Activated T-cell treated with anti-CD3 and anti-CD28 coated beads, Interleukin-2, amount 50 U/mL, for 48 hours (primary cell): ENCODE measurements around the gene GYG1.

Experiments
- DNase-seq, 2 experiments: peaks; one replicate each; pipeline ENCODE4 v3.0.0-alpha.2; 2020

GYG1 gene

DNA sequence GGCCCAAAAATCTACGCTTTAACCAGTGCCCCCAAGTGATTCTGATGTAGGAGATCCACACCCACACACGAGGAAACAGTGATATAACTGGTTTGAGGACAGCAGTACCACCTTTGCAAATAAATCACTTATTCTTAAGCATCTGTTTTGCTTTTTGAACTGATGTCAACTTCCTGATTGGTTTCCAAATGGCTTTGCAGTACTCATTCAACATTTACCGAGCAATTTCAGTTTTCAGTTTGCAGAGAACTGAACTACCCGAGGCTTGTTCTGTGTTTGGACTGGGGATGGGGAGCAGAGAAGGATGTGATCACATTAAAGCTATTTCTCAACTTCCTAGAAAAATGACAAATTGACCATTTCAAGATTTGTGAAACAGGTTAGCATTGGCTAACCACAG is 1.1 kb upstream of the GYG1 start:
- DNase-seq, result no peak

- peak; percentile 57 to 63 for DNase-seq
These were observed 791 bp downstream of the GYG1 start for GRCh38 chr3:148992027-148992634.

GRCh38 chr3:148992635-148993255 is 1.4 kb downstream of the GYG1 start:
- DNase-seq, result no peak

DNA sequence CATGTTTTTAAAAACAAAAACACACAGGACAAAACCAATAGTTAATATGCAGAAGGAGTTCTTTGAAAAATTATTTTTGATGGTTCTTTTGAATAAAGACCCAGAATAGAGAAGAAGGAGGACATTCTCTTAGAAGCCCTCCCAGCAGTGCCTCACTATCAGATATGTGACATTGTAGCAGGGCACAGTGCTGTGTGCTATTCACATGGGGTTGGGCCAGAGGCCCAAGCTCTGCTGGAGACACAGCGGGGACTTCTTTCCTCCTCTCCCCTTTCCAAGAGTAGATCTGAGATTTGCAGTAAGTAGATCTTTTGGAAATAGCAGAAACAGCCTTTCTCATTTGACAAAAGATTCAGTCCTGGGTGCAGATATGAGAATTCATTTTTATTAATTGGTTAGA is 6.3 kb downstream of the GYG1 start:
- DNase-seq, result no peak

GRCh38 chr3:148998297-148998696 is 7.0 kb downstream of the GYG1 start:
- DNase-seq, result no peak

DNA sequence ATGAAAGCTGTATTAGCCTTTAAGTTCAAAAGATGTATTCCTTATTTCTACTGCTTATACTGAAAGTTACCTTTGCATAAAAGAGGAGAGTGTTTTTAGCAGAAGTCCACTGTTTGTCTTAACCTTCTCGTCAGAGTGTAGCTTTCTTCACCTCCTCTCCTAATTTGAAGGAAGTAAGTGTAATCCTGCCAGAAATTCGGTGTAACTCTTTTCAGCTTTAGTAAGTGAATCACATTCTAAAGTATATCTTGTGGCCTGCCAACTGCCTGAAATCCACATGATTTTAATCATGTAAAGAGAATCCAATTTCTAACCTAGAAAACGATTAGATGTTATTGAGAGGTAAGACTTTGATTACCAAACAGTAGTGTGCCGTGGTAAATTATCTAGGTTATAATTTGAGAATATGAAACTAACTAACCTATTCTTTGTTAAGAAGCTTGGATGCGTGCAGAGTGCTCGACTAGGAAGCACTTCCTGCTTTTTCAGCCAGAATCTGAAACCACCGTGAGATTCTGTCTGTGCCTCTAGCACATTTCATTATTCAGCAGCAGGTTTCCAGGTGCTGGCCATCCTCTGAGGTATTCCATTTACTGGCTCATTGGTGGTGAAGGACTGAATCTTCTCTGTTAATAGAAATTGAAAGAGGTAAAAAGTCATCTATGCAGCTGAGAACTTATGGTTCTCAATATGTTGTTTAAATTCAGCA is 7.5 kb downstream of the GYG1 start:
- DNase-seq, result no peak

GRCh38 chr3:148999806-149000205 is 8.5 kb downstream of the GYG1 start:
- no peak for DNase-seq

GRCh38 chr3:149000206-149000745 is 8.9 kb downstream of the GYG1 start:
- no peak for DNase-seq

DNA sequence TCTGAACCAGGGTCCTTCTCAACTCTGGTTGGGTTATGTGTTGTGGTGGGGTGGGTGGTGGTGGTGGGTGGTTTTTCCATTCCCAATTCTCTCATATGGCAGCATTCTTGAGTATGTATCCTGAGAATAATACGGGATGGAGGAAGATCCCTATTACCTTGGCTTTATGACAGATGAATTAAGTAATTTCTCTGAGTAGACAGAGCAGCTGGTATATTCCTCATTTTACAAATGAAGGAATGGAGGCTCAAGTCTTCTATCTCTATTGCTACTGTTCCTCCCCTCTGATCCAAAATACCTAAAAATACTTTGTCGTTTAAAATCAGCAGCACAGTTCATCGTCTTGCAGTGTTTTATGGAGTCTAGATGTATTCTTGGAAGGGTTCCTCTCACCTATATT is 10.4 kb downstream of the GYG1 start:
- no peak for DNase-seq

GRCh38 chr3:149003653-149004305 is 12.4 kb downstream of the GYG1 start:
- DNase-seq, result no peak

GRCh38 chr3:149004622-149005021 is 13.3 kb downstream of the GYG1 start:
- DNase-seq, result no peak

GRCh38 chr3:149005416-149005815 is 14.1 kb downstream of the GYG1 start:
- no peak for DNase-seq

- DNase-seq, result no peak
These were observed 16.4 kb downstream of the GYG1 start for GRCh38 chr3:149007567-149008257.

- no peak for DNase-seq
These were observed 18.4 kb downstream of the GYG1 start for GRCh38 chr3:149009732-149010131.

GRCh38 chr3:149010504-149010951 is 19.2 kb downstream of the GYG1 start:
- no peak for DNase-seq

- no peak for DNase-seq
These were observed 19.6 kb downstream of the GYG1 start for GRCh38 chr3:149010966-149011365.

DNA sequence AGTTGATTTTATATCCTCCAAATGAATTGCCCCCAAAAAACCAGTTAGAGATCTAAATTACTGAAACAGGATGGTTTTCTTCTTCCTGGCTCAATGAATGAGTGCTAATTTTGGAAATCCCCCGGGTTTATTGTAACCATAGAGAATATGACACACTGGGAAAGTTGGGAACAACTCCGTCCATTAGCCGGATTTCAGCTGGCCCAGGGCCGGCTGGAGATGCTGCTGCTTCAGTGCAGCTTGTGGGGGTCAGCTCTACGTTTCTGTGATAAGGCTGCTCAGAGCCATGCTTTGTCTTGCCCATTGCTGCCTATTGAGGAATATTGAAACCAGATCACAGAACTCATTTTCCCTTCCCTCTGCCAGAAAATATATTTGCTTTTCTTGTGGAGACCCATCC is 20.3 kb downstream of the GYG1 start:
- DNase-seq, result no peak

GRCh38 chr3:149013726-149014125 is 22.4 kb downstream of the GYG1 start:
- no peak for DNase-seq

- DNase-seq, result no peak
These were observed 24.1 kb downstream of the GYG1 start for GRCh38 chr3:149015393-149015792.

GRCh38 chr3:149016242-149016641 is 24.9 kb downstream of the GYG1 start:
- DNase-seq, result no peak

DNA sequence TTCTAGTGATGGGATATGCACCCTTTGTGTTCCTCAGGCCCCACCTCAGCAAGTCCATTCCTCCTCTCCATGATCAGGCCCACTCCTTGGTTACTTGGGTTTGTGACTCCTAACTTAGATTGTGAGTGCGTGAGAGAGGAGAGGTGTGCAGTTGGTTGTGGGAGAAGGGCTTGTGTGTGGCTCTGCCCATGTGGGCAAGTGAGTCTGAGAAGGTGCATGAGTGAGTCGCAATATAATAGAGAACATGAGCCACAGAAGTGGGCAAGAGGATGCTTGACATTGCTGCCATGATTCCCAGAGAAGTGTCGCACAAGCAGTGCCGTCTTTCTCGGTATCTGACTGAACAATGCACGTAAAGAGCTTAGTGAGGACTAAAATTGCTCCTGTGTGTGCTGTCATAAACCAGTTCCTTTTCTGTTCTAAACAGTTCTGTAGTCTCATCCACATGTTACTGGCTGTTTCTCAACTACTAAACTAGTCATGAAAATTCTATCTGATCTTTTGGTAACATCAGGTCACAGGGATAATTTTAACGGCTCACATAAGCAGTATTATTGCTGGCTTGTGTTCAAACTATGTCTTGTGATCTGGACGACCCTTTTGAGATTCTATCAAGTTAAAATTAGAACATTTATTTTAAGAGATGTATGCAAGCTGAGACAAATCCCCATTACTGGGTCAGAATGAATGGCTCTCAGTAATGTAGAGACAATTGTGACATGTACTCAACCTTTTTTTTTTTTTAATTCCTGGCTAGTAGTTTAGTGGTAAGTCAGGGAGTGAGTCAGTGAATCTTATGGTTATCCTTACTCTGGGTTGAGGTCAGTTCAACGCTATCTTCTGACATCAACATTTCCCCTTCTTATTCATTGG is 25.6 kb downstream of the GYG1 start:
- DNase-seq, result no peak

- no peak for DNase-seq
These were observed 26.9 kb downstream of the GYG1 start for GRCh38 chr3:149018247-149018646.
